ENCODE measurements around the gene DHRS9.

GRCh38 chr2:169065864-169066517, 3.4 kb upstream of the DHRS9 start:
- TF ChIP-seq CTCF (IDR thresholded peaks at IDR 0.05) (no peak), EZH2 (IDR thresholded peaks at IDR 0.05; ENCODE audit: borderline replicate concordance, insufficient read depth, low read depth, low read length, poor library complexity, severe bottlenecking) (no peak)

Measured in B cell (primary cell).